Erythroblast (primary cell): ENCODE data around the gene PRDX3.

ENCODE experiments used
- GATA1 ChIP-seq: IDR thresholded peaks from 2 replicates; pipeline ENCODE4 v1.6.1; 2011; ENCODE audit warnings: low read depth, mild to moderate bottlenecking, control low read depth, low read length, moderate library complexity
- POLR2A ChIP-seq: IDR thresholded peaks from 2 replicates; pipeline ENCODE4 v1.6.1; 2011; ENCODE audit warnings: mild to moderate bottlenecking, low read length

DNA sequence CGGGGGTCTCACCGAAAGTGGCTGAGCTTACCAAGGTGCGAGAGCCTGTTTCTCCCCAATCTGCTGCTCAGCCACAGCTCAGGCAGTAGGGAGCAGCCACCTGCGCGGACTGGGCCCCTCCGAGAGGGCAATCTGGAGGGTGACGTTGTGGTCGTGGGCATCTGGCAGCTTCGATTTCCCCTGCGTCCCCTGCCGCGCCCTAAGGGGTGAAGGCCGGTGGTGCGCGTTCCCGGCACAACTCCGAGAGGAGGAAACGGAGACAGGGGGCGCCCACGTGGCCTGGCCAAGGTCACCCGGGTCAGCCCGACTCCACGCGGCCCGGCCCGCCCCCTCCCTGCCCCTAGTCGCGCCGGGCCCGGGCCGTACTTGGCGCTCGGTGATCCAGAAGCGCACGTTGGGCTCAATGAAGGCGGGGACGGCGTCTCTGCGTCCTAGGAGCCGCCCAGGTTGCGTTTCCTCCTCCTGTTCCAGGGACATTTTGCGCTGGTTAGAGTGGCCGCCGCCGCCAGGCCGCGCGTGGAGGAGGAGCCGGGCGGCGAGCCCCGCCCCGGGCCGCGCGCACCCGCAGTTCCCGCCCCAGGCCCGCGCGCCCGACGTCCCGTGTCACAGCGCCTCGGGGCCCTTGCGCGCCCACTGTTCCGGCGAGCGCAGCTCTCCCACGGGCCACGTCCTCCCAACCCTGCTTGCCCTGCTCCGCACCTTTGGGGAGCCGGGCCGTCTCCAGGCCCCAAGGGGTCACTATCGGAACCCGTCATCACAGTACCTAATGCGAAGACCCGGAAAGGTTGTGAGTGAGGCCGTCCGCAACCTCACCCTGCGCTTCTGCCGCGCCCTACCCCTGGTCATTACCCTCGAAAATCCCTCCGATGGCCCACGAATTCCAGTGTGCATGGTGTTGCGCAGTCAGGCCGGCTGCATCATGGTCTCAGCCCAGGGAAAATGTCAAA, 13.2 kb downstream of the PRDX3 start, which contains the start of gene SFXN4:
- TF ChIP-seq POLR2A (peak; percentile 72), GATA1 (no peak)
